Tibial nerve (tissue), 4 donors: Measurements from ENCODE around the gene CADPS2. TPM values are rescaled to one million over a fixed set of nuclear protein-coding genes. Genes with fewer than 3 reads are reported as not detected.

Experiments
- DNase-seq, 2 donors: peaks; one replicate each; pipeline ENCODE4 v3.0.0-alpha.2; 2019; ENCODE audit warnings: low spot score in 2 of 2
- H3K27ac ChIP-seq, 4 donors: fragments of 200-600 bp; sonication (generic) in 3 of 4; one replicate each; pipeline ENCODE4 v1.5.1; 2017 to 2019; ENCODE audit warnings: mild to moderate bottlenecking in 1 of 4
- H3K27me3 ChIP-seq, 2 donors: fragments of 200-600 bp; sonication (generic) in 1 of 2; one replicate each; pipeline versions ENCODE4 v1.5.1 to v1.6.0; 2017 to 2019
- H3K36me3 ChIP-seq, 3 donors: fragments of 200-600 bp; sonication (generic); one replicate each; pipeline ENCODE4 v1.5.1; 2018 to 2019
- H3K4me1 ChIP-seq, 4 donors: fragments of 200-600 bp; sonication (generic) in 3 of 4; one replicate each; pipeline ENCODE4 v1.5.1; 2017 to 2019
- H3K4me3 ChIP-seq, 4 donors: fragments of 200-600 bp; sonication (generic) in 3 of 4; one replicate each; pipeline ENCODE4 v1.5.1; 2017 to 2019; ENCODE audit warnings: mild to moderate bottlenecking in 1 of 4, moderate library complexity in 1 of 4
- H3K9me3 ChIP-seq, 4 donors: fragments of 200-600 bp; sonication (generic) in 3 of 4; one replicate each; pipeline ENCODE4 v1.5.1; 2017 to 2019
- CTCF ChIP-seq, 5 experiments: fragments of 200-600 bp in 3 of 5; fragments of 450-650 bp in 2 of 5; sonication (generic) in 3 of 5; IDR thresholded peaks; one replicate each; pipeline ENCODE4 v1.5.1; 2016 to 2019; ENCODE audit warnings: antibody characterized with exemption in 5 of 5, mild to moderate bottlenecking in 3 of 5, moderate library complexity in 2 of 5
- EP300 ChIP-seq, 2 donors: sonication (generic); formaldehyde crosslinking; IDR thresholded peaks; one replicate each; pipeline ENCODE4 v1.6.1; 2017; ENCODE audit warnings: antibody characterized with exemption in 2 of 2, mild to moderate bottlenecking in 1 of 2
- POLR2A ChIP-seq, 2 donors: fragments of 450-650 bp; IDR thresholded peaks; one replicate each; pipeline ENCODE4 v1.6.1; 2017; ENCODE audit warnings: antibody characterized with exemption in 2 of 2, mild to moderate bottlenecking in 2 of 2, moderate library complexity in 2 of 2
- WGBS, 2 donors: methylation state at CpG; one replicate each; pipeline ENCODE4 v1.1.5; 2018; 5-methylcytosine and 5-hydroxymethylcytosine counted together
- total RNA-seq, 4 donors: library from RNA; depleted of rRNA; stranded (reverse); fragments of >200 nt; gene quantifications; one replicate each; pipeline ENCODE4 v1.1.0, GENCODE V29; 2016

Gene CADPS2
- total RNA-seq, 4 donors from 2014 or later: 20.3 to 44.4 (median 27.1) TPM

DNA sequence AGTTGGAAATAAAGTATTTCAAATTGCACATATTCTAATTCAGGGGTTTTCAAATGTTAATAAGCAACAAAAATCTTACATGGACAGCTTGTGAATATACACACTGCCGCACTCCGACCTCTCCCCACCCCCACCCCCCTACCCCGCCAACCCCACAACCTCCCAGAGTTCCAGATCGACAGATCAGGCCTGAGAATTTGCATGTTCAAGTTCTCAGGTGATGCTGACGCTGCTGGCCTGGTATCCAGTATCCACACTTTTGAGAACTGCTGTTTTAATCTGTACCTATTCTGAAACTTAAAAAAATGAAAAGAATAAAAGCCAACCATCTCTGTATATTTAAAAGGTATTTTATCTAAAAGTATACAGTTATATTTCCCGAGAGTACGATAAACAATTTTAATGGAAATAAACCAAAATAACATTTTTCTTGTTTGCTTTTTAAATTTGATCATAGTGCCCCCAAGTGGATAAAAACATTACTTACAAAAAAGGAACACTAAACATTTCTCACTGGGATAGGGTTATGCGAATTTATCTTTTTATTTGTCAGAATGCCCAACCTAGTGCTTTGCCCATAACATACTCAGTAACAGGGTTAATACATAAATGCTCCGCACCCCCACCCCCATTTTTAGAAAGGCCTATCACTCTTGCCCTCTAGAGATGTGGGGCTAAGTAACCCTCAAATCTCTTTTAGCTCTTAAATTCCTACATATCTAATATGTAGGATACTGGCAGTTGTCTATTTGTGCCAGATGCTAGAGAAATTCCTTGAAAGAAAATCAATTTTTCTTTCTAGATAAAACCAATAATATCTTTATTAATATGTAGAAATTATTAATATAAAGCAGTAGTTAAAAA is 353.6 kb downstream of the CADPS2 start:
- no peaks in the 10 kb centered on the region for H3K9me3 ChIP-seq
- no peak overlapping the region for H3K27ac ChIP-seq
- H3K4me3 ChIP-seq: no peak overlapping the region
- no peaks in the 10 kb centered on the region for H3K4me1 ChIP-seq
- H3K27me3 ChIP-seq: no peaks in the 10 kb centered on the region
- no peaks in the 10 kb centered on the region for H3K36me3 ChIP-seq
- no peak for DNase-seq
- TF ChIP-seq EP300 (IDR thresholded peaks at IDR 0.05): no peak
- peak in 4 of 5 experiments; percentile 16 to 35 (median 20) for TF ChIP-seq CTCF (IDR thresholded peaks at IDR 0.05)
- no peak for TF ChIP-seq POLR2A (IDR thresholded peaks at IDR 0.05)
- WGBS, 2 donors: 22 to 26% methylated on average over 9 of the region's 9 CpGs

- no peak for DNase-seq
- H3K4me3 ChIP-seq: no peak overlapping the region
- TF ChIP-seq CTCF (IDR thresholded peaks at IDR 0.05) (peak; percentile 30 to 53 (median 38)), EP300 (IDR thresholded peaks at IDR 0.05) (no peak)
- H3K27ac ChIP-seq: no peak overlapping the region
- no peaks in the 10 kb centered on the region for H3K4me1 ChIP-seq
- 20 to 26% methylated on average over 3 of the region's 3 CpGs for WGBS, 2 donors
- H3K9me3 ChIP-seq: no peaks in the 10 kb centered on the region
- no peaks in the 10 kb centered on the region for H3K36me3 ChIP-seq
- no peaks in the 10 kb centered on the region for H3K27me3 ChIP-seq
Measured at GRCh38 chr7:122528879-122529481, 357.3 kb downstream of the CADPS2 start.

GRCh38 chr7:122525355-122525754 is 360.9 kb downstream of the CADPS2 start:
- H3K27me3 ChIP-seq: no peaks in the 10 kb centered on the region
- no peaks in the 10 kb centered on the region for H3K36me3 ChIP-seq
- H3K4me1 ChIP-seq: no peaks in the 10 kb centered on the region
- 93 to 95% methylated on average over 5 of the region's 5 CpGs for WGBS, 2 donors
- no peak for DNase-seq
- no peak for TF ChIP-seq POLR2A (IDR thresholded peaks at IDR 0.05)
- TF ChIP-seq CTCF (IDR thresholded peaks at IDR 0.05): no peak
- TF ChIP-seq EP300 (IDR thresholded peaks at IDR 0.05): no peak
- no peaks in the 10 kb centered on the region for H3K9me3 ChIP-seq
- no peak overlapping the region for H3K4me3 ChIP-seq
- H3K27ac ChIP-seq: no peak overlapping the region

GRCh38 chr7:122521767-122522166 is 364.5 kb downstream of the CADPS2 start:
- Histone ChIP-seq H3K36me3 (no peaks in the 10 kb centered on the region), H3K27ac (no peak overlapping the region), H3K9me3 (no peaks in the 10 kb centered on the region), H3K27me3 (no peaks in the 10 kb centered on the region), H3K4me3 (no peak overlapping the region), H3K4me1 (no peaks in the 10 kb centered on the region)
- DNase-seq: no peak
- no peak for TF ChIP-seq POLR2A (IDR thresholded peaks at IDR 0.05)
- no peak for TF ChIP-seq CTCF (IDR thresholded peaks at IDR 0.05)
- no peak for TF ChIP-seq EP300 (IDR thresholded peaks at IDR 0.05)

DNA sequence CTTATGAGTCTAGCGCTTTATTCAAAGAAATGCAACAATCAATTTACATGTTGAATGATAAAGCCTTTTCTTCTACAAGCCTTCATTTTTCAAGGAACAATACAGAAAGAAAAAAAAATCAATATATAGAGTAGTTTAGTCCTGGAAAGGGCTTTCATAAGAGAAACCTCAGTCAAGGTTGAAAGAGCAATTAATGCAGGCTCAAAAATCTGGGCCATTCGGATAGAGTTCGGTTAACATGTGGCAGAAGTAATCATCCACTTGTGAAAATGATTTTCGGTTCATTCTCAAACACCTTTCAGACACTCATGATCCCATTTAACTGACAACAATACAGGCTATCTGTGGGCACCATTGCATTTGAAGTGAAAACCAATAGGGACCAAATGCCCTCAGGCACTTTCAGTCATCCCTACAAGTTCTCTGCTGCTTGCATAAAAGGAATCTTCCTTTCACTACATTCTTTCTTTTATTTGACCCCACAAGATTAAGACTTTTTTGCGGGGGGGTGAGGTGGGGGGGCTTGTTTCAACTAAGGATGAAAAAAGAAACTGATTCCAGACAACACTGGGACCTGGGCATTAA is 365.2 kb downstream of the CADPS2 start:
- Histone ChIP-seq H3K4me1 (no peaks in the 10 kb centered on the region), H3K4me3 (no peak overlapping the region), H3K36me3 (no peaks in the 10 kb centered on the region), H3K9me3 (no peaks in the 10 kb centered on the region), H3K27ac (no peak overlapping the region), H3K27me3 (no peaks in the 10 kb centered on the region)
- DNase-seq: no peak
- no peak for TF ChIP-seq CTCF (IDR thresholded peaks at IDR 0.05)
- 58 to 59% methylated on average over 5 of the region's 5 CpGs for WGBS, 2 donors
